ENCODE measurements around the gene DCAF11. TPM values are rescaled to one million over a fixed set of nuclear protein-coding genes. Genes with fewer than 3 reads are reported as not detected.

Gene DCAF11
- total RNA-seq, 4 donors from 2014 or later, result 64.2 to 71.7 (median 68.3) TPM

DNA sequence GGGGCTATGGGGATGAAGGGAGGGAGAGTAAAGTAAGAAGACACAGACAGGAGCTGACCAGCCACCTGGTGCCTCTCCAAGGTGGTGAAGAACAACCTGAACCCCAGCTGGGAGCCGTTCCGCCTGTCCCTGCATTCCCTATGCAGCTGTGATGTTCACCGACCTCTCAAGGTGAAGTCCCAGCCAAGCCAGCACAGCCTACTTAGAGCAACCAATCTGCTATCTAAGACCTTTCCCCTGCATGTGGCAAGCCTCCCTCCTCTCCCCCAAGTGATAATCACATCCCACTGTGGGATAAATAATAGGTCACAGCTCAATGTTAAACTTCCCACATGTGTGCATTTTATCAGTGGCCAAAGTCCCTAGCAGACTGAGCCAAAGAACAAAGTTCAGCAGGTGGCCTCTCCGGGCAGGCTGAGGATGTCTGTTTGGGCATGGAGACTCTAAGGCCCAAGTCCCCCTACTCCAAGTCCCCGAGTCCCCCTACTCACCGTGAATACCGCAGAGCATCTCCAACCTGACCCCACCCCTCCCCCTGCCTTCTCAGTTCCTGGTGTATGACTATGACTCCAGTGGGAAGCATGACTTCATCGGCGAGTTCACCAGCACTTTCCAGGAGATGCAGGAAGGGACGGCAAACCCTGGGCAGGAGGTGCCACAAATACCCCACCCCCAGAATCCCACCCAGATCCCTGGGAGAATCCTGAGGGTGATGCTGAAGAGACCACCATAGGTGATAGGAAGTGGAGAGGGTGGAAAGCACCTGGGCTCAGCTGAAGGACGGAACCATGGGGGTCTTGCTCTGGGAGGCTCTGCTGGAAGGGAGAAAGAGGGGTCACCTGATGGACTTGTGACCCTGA, 39.7 kb upstream of the DCAF11 start:
- H3K27ac ChIP-seq, result no peak overlapping the region
- H3K4me3 ChIP-seq, result no peak overlapping the region
- H3K27me3 ChIP-seq, result peaks cover 8% of the 10 kb centered on the region
- DNase-seq (ENCODE audit: low spot score in 2 of 2), result no peak
- TF ChIP-seq EP300 (IDR thresholded peaks at IDR 0.05) (no peak), POLR2A (IDR thresholded peaks at IDR 0.05) (no peak), CTCF (IDR thresholded peaks at IDR 0.05) (no peak), POLR2AphosphoS5 (IDR thresholded peaks at IDR 0.05) (no peak)
- peaks cover 7% of the 10 kb centered on the region for H3K4me1 ChIP-seq
- 89% methylated on average over 5 of the region's 11 CpGs for WGBS
- no peaks in the 10 kb centered on the region for H3K36me3 ChIP-seq
- no peaks in the 10 kb centered on the region for H3K9me3 ChIP-seq

GRCh38 chr14:24075485-24076301, 38.9 kb upstream of the DCAF11 start:
- Histone ChIP-seq H3K36me3 (no peaks in the 10 kb centered on the region), H3K27ac (no peak overlapping the region), H3K9me3 (no peaks in the 10 kb centered on the region), H3K4me3 (no peak overlapping the region), H3K4me1 (peaks cover 11% of the 10 kb centered on the region), H3K27me3 (peaks cover 3% of the 10 kb centered on the region)
- DNase-seq (ENCODE audit: low spot score in 2 of 2), result no peak
- TF ChIP-seq EP300 (IDR thresholded peaks at IDR 0.05) (no peak), POLR2A (IDR thresholded peaks at IDR 0.05) (no peak), POLR2AphosphoS5 (IDR thresholded peaks at IDR 0.05) (no peak), CTCF (IDR thresholded peaks at IDR 0.05) (no peak)
- 80% methylated on average over 8 of the region's 11 CpGs for WGBS

- H3K27me3 ChIP-seq, result peaks cover 3% of the 10 kb centered on the region
- WGBS, result 91% methylated on average over 10 of the region's 10 CpGs
- H3K4me1 ChIP-seq, result peaks cover 17% of the 10 kb centered on the region
- TF ChIP-seq POLR2A (IDR thresholded peaks at IDR 0.05) (no peak), POLR2AphosphoS5 (IDR thresholded peaks at IDR 0.05) (no peak), CTCF (IDR thresholded peaks at IDR 0.05) (no peak), EP300 (IDR thresholded peaks at IDR 0.05) (no peak)
- H3K27ac ChIP-seq, result no peak overlapping the region
- H3K9me3 ChIP-seq, result no peaks in the 10 kb centered on the region
- DNase-seq (ENCODE audit: low spot score in 2 of 2), result no peak
- no peak overlapping the region for H3K4me3 ChIP-seq
- H3K36me3 ChIP-seq, result no peaks in the 10 kb centered on the region
Measured at GRCh38 chr14:24076302-24076601, 38.3 kb upstream of the DCAF11 start.

GRCh38 chr14:24077086-24077485, 37.5 kb upstream of the DCAF11 start:
- Histone ChIP-seq H3K27ac (no peak overlapping the region), H3K4me1 (peaks cover 23% of the 10 kb centered on the region), H3K27me3 (peaks cover 3% of the 10 kb centered on the region), H3K36me3 (no peaks in the 10 kb centered on the region), H3K4me3 (no peak overlapping the region), H3K9me3 (no peaks in the 10 kb centered on the region)
- TF ChIP-seq POLR2AphosphoS5 (IDR thresholded peaks at IDR 0.05), result no peak
- no peak for TF ChIP-seq CTCF (IDR thresholded peaks at IDR 0.05)
- TF ChIP-seq POLR2A (IDR thresholded peaks at IDR 0.05), result no peak
- no peak for TF ChIP-seq EP300 (IDR thresholded peaks at IDR 0.05)
- 96% methylated on average over 23 of the region's 23 CpGs for WGBS
- no peak for DNase-seq (ENCODE audit: low spot score in 2 of 2)

- Histone ChIP-seq H3K4me1 (peaks cover 16% of the 10 kb centered on the region), H3K36me3 (no peaks in the 10 kb centered on the region), H3K27me3 (peaks cover 3% of the 10 kb centered on the region), H3K4me3 (no peak overlapping the region), H3K9me3 (no peaks in the 10 kb centered on the region), H3K27ac (no peak overlapping the region)
- TF ChIP-seq POLR2A (IDR thresholded peaks at IDR 0.05) (no peak), EP300 (IDR thresholded peaks at IDR 0.05) (no peak), CTCF (IDR thresholded peaks at IDR 0.05) (no peak), POLR2AphosphoS5 (IDR thresholded peaks at IDR 0.05) (no peak)
- DNase-seq (ENCODE audit: low spot score in 2 of 2), result no peak
- 97% methylated on average over 3 of the region's 3 CpGs for WGBS
Measured at GRCh38 chr14:24078146-24078545, 36.4 kb upstream of the DCAF11 start.
